BE2C (cell line): ENCODE results near the gene TXNRD2.
"Not testable (repeated sequence)": the region's sequence is repeated elsewhere in the genome, so short reads cannot be mapped to it uniquely, and the experiment has no call there.

Experiments
- DNase-seq: peaks from one replicate; pipeline ENCODE4 v3.0.0-alpha.2; 2020
- H3K27me3 ChIP-seq: fragments of 250-450 bp; sonication (Bioruptor Pico); 2 replicates; pipeline ENCODE4 v1.5.1; 2020; ENCODE audit warnings: mild to moderate bottlenecking
- H3K36me3 ChIP-seq: fragments of 250-450 bp; sonication (Bioruptor Pico); 2 replicates; pipeline ENCODE4 v1.5.1; 2020; ENCODE audit warnings: mild to moderate bottlenecking
- H3K4me1 ChIP-seq: fragments of 250-450 bp; sonication (Bioruptor Pico); 2 replicates; pipeline ENCODE4 v1.5.1; 2020
- H3K4me3 ChIP-seq: 2 replicates; pipeline ENCODE4 v1.5.1; 2011; ENCODE audit warnings: low read depth, low read length
- H3K9me3 ChIP-seq: fragments of 250-450 bp; sonication (Bioruptor Pico); 2 replicates; pipeline ENCODE4 v1.5.1; 2020
- TF ChIP-seq, protein P1 (sequence below): IDR thresholded peaks from 2 replicates; pipeline ENCODE4 v1.5.1; 2012; ENCODE audit warnings: mild to moderate bottlenecking, low read depth, low read length

TXNRD2 gene

GRCh38 chr22:19929586-19930550 lies 11.8 kb downstream of the TXNRD2 start:
- Histone ChIP-seq H3K4me1 (0 out of 2 replicates have a peak, but pooled peaks cover 9% of the 10 kb centered on the region), H3K27me3 (no peaks in the 10 kb centered on the region), H3K9me3 (no peaks in the 10 kb centered on the region; the same call in 1 of the 2 replicates), H3K36me3 (no peaks in the 10 kb centered on the region), H3K4me3 (no peak overlapping the region)
- no peak for DNase-seq
- TF ChIP-seq, protein P1, sequence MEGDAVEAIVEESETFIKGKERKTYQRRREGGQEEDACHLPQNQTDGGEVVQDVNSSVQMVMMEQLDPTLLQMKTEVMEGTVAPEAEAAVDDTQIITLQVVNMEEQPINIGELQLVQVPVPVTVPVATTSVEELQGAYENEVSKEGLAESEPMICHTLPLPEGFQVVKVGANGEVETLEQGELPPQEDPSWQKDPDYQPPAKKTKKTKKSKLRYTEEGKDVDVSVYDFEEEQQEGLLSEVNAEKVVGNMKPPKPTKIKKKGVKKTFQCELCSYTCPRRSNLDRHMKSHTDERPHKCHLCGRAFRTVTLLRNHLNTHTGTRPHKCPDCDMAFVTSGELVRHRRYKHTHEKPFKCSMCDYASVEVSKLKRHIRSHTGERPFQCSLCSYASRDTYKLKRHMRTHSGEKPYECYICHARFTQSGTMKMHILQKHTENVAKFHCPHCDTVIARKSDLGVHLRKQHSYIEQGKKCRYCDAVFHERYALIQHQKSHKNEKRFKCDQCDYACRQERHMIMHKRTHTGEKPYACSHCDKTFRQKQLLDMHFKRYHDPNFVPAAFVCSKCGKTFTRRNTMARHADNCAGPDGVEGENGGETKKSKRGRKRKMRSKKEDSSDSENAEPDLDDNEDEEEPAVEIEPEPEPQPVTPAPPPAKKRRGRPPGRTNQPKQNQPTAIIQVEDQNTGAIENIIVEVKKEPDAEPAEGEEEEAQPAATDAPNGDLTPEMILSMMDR: no peak

- Histone ChIP-seq H3K9me3 (no peaks in the 10 kb centered on the region), H3K4me1 (0 out of 2 replicates have a peak, but pooled peaks cover 4% of the 10 kb centered on the region), H3K36me3 (no peaks in the 10 kb centered on the region), H3K27me3 (no peaks in the 10 kb centered on the region), H3K4me3 (no peak overlapping the region)
- TF ChIP-seq, protein P1: no peak
- no peak for DNase-seq
Observed at GRCh38 chr22:19928207-19928606, 13.4 kb downstream of the TXNRD2 start.

GRCh38 chr22:19927696-19928095 lies 13.9 kb downstream of the TXNRD2 start:
- no peak overlapping the region for H3K4me3 ChIP-seq
- DNase-seq: no peak
- H3K4me1 ChIP-seq: no peaks in the 10 kb centered on the region
- H3K36me3 ChIP-seq: no peaks in the 10 kb centered on the region
- no peaks in the 10 kb centered on the region for H3K27me3 ChIP-seq
- H3K9me3 ChIP-seq: no peaks in the 10 kb centered on the region
- TF ChIP-seq, protein P1: no peak

DNA sequence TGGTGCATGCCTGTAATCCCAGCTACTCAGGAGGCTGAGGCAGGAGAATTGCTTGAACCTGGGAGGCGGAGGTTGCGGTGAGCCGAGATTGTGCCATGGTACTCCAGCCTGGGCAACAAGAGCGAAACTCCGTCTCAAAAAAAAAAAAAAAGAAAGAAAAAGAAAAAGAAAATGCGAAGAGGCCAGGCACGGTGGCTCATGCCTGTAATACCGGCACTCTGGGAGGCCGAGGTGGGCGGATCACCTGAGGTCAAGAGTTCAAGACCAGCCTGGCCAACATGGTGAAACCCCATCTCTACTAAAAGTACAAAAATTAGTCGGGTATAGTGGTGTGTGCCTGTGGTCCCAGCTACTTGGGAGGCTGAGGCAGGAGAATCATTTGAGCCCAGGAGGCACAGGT lies 15.6 kb downstream of the TXNRD2 start:
- H3K9me3 ChIP-seq: not testable (repeated sequence)

DNA sequence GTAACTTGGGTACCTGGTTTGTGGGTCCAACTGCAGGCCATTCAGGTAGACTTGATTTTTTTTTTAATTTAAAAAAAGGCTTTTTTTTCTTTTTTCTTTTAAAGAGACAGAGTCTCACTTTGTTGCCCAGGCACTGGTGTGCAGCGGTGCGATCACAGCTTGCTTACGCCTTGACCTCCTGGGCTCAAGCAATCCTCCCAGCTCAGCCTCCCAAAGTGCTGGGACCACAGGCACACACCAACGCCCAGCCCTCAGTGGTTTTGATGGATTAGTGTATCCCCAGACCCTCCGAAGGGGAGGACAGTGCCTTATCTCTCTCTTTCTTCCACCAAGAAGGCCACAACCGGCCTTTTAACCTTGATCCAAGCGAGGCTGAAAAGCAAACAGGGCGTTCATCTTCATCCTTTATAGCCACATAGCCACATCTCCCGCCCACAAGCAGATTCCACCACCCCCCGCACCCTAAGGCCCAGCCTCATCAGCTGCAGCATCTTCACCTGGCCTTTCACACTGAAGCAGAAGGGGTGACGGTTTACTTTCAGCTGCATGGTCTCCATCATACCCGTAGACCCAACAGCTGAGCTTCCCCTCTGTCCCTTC lies 17.6 kb downstream of the TXNRD2 start:
- TF ChIP-seq, protein P1: no peak
- Histone ChIP-seq H3K9me3 (no peaks in the 10 kb centered on the region), H3K36me3 (no peaks in the 10 kb centered on the region), H3K27me3 (no peaks in the 10 kb centered on the region), H3K4me1 (no peaks in the 10 kb centered on the region), H3K4me3 (no peak overlapping the region)
- no peak for DNase-seq

More for the DNA sequence above, 15.6 kb downstream of the TXNRD2 start:
- H3K4me3 ChIP-seq, H3K4me1 ChIP-seq, H3K36me3 ChIP-seq, H3K27me3 ChIP-seq, DNase-seq: not testable (repeated sequence)

DNA sequence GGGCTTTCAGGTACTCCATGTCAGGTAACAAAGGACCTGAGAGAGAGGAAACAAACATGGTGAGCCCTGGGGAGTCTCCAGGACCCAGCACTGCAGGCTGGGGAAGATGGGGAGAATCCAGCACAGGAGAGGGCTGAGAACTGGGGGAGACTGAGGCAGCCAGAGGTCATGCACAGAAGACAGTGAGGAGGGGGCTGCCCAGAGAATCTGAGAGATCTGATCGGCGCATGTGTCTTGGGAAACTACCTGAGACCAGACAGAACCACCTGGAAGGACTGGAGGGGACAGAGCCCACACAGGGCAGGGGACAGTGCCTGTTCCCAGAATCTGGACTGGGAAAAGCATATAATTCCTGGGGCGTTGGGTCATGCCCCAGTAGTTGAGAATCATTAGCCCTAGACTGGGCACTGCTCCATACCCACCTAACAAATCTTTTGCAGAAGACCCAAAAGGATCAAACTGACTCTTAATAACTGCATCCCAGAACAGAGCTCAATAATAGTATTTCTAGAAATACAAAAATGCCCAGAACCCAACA lies 20.0 kb downstream of the TXNRD2 start:
- TF ChIP-seq, protein P1: no peak
- no peaks in the 10 kb centered on the region for H3K9me3 ChIP-seq
- DNase-seq: no peak
- no peak overlapping the region for H3K4me3 ChIP-seq
- peaks cover 11% of the 10 kb centered on the region for H3K36me3 ChIP-seq
- H3K27me3 ChIP-seq: no peaks in the 10 kb centered on the region
- no peaks in the 10 kb centered on the region for H3K4me1 ChIP-seq
